GM12872 (cell line): ENCODE results near the gene TGM1.

ENCODE experiments used
- TF ChIP-seq, protein P1 (sequence below): IDR thresholded peaks from 3 replicates; pipeline ENCODE4 v1.5.1; 2011; ENCODE audit warnings: low read depth, mild to moderate bottlenecking, low read length, moderate library complexity; ENCODE audit not compliant: insufficient read depth

The TGM1 gene

DNA sequence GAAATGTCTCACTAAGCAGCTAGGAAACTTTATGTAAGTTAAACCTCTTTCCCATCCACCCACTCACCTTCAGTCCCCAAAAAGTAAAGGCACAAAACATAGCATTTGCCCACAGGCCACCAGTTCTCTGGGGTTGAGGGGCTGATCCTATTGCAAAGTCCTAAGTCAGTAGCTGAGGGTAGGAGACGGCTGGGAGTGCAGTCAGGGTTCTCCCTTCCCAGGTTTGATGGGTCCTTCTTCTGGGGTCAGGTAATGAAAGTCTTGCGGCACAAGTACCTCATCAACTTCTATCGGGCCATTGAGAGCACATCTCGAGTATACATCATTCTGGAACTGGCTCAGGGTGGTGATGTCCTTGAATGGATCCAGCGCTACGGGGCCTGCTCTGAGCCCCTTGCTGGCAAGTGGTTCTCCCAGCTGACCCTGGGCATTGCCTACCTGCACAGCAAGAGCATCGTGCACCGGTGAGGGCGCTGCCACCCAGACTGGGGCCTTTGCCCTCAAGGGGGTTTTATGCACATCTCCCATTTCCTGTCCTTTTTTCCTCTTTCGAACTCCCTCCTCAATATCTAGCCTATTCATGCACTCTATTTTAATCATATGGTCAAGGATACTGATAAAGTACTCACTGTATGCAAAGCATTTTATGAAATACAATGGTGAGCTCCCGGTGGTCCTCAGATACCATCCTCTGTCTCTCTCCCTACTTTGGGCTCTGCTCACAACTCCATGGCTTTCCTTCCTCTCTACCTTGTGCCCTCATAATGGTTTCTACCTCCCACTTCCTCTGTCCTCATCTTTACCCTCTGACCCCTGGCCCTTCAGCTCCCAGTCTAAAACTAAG lies 56.5 kb downstream of the TGM1 start:
- TF ChIP-seq, protein P1, sequence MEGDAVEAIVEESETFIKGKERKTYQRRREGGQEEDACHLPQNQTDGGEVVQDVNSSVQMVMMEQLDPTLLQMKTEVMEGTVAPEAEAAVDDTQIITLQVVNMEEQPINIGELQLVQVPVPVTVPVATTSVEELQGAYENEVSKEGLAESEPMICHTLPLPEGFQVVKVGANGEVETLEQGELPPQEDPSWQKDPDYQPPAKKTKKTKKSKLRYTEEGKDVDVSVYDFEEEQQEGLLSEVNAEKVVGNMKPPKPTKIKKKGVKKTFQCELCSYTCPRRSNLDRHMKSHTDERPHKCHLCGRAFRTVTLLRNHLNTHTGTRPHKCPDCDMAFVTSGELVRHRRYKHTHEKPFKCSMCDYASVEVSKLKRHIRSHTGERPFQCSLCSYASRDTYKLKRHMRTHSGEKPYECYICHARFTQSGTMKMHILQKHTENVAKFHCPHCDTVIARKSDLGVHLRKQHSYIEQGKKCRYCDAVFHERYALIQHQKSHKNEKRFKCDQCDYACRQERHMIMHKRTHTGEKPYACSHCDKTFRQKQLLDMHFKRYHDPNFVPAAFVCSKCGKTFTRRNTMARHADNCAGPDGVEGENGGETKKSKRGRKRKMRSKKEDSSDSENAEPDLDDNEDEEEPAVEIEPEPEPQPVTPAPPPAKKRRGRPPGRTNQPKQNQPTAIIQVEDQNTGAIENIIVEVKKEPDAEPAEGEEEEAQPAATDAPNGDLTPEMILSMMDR: no peak

GRCh38 chr14:24204163-24205146 lies 58.5 kb downstream of the TGM1 start:
- TF ChIP-seq, protein P1: no peak
